Glomerular visceral epithelial cell (primary cell): ENCODE data around the gene TCEA2.

Experiments used
- DNase-seq: peaks from one replicate; pipeline ENCODE4 v3.0.0-alpha.2; 2016; ENCODE audit errors: extremely low spot score

TCEA2 gene

DNA sequence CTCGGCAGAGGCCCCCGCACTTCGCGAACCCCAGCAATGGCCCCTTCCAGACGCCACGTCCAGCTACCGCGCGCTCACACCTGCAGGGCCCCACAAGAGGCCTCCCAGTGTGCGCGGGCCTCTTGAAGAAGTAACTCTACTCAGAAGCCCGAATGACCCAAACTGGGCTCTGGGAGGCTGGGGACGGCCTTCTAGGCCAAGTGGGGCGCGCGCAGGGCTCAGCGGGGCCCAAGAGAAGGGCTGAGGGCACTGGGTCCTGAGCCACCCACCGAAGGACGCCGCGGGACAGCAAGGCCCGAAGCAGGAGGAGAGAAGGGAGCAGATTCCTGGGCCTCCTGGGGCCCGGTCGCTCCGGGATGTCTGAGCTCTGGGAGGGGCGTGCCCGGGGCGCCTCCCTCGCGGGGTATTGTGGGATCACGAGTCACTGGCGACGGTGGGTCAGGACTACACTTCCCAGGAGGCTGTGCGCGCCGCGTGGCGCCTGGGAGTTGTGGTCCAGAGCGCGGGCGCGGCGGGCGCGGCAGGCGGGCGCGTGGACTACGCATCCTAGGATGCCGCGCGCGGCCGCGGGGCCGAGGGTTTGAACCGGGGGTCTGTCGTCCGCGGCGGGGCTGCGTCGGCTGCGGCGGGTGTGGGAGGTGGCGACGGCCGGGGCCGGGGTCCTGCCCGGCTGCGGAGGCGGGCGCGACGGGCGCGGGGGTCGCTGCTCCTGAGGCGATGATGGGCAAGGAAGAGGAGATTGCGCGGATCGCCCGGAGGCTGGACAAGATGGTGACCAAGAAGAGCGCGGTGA is at the start of gene TCEA2:
TSS of gene TCEA2 (plus strand) at position 603 of the 793 bp plus-strand sequence. CDS start at position 718, 115 bp downstream.
- peak; percentile 96 for DNase-seq

DNA sequence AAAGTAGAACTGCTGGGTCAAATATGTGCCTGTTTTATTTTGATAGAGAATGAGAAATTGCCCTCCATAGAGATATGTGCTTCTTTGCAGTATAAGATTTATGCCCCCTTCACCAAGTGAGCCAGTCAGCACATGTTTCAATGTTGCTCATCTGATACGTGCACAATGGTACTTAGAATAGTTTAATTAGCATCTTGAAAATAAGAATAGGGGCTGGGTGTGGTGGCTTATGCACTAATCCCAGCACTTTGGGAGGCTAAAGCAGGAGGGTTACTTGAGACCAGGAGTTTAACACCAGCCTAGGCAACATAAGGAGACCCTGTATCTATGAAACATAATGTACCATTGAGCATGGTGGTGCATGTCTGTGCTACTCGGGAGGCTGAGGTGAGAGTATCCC is 47.4 kb upstream of the TCEA2 start:
- DNase-seq: no peak

DNA sequence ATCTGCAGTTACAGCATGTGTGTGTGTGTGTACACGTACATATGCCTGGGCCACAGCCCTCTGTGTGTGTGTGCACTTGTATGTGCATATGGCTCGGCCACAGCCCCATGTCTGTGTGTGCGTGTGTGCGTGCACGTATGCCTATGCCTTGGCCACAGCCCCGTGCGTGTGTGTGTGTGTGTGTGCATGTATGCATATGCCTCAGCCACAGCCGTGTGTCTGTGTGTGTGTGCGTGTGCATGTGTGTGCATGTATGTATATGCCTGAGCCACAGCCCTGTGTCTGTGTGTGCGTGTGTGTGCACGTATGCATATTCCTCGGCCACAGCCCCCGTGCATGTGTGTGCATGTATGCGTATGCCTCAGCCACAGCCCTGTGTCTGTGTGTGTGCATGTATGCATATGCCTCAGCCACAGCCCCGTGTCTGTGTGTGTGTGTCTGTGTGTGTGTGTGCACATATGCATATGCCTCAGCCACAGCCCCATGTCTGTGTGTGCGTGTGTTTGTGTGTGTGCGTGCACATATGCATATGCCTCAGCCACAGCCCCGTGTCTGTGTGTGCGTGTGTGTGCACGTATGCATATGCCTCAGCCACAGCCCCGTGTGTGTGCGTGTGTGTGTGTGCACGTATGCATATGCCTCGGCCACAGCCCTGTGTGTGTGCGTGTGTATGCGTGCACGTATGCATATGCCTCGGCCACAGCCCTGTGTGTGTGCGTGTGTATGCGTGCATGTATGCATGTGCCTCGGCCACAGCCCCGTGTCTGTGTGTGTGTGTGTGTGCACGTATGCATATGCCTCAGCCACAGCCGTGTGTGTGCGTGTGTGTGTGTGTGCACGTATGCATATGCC is 41.6 kb upstream of the TCEA2 start:
- no peak for DNase-seq

DNA sequence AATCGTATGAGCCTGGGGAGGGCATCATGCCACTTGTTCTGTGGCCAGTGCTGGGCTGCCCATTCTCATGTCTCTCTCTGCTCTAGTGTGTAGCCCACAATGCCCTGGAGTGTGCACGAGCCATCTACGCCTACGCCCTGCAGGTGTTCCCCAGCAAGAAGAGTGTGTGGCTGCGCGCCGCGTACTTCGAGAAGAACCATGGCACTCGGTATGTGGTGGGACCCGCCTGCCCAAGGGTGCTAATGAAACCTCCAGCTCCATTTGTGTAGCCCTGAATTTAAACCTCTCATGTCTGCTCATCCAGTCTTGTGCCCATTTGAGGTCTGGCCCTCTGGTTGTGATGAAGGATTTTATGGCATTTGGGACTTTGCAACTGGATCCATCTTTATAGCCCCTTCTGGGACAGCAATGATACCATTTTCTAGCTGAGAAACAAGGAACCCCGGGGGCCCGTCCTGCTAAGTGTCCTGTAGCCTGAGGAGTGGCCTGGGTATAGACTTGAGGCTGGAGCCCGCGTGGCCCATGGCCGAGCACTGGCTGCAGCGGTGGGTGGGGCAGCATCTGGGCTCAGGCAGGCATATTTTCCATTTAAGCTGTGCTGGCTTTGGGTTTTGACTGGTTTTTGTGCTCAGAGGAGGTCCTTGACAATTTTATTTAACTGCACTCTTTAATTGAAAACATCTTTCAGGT is 40.2 kb upstream of the TCEA2 start:
- DNase-seq: no peak

DNA sequence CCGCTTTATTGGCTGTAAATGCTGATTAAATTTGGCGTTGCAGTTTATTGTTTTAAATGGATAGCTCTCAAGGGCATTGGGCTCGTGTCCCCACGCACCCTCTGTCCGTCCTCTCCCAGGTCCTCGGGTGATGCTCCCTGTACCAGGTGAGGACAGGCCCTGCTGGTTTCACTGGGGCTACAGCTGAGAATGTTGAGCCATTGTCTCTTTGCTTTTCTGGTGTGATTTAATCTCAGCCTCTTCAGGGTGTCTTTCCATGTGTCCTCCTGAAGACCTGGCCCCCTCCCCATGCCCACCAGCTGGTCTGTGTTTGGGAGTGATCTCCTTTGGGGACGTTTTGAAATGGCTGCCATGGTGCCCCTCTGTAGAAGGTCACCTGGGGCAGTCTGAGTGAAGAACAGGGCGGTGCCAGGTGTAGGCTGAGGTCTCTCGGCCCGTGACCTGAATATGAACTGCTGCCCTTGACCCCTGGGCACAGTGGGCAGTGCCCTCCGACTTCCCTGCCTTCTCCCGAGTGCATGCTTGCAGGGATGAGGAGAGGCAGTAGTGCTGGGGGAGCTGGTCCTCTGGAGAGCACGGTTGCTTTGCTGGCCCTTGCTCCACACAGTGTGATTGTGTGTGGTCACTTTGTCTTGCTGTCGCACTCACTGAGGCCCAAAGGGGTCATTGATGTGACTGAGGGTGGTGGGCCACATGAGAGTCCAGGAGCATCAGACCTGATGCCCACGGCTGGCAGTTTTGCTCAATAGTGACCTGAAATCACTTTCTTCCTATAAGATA is 39.4 kb upstream of the TCEA2 start:
- no peak for DNase-seq

DNA sequence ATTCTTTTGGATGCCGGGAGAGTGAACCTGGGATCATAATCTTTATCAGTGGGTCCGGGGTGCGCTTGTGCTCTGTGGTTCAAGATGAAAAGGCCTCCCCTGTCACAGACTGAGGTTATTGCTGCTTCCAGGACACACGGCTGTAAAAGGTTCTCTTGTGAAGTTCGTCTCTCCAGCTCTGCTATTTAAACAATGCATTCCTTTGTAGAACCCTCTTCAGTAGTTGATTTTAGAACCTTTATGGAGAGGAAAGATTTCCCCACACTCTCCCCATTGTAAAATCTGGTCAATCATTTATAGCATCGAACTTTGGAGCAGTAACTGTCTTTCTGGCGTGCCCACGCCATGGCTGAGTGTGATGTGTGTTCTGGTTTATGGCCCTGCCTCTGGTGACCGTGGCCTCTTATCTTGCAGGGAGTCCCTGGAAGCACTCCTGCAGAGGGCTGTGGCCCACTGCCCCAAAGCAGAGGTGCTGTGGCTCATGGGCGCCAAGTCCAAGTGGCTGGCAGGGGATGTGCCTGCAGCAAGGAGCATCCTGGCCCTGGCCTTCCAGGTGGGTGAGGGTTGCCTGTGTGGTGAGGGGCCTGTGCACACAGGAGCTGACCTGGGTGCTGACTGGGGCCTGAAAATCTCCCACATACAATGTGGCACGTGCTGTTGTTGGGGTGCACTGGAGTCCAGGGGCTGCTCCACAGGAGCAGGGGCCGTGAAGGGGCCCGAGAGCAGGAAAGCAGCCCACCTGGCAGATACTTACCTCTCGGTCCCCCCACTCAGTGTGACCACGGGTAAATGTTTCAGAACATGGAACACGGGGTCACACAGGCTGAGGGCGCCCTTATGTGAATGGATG is 38.6 kb upstream of the TCEA2 start:
- no peak for DNase-seq

DNA sequence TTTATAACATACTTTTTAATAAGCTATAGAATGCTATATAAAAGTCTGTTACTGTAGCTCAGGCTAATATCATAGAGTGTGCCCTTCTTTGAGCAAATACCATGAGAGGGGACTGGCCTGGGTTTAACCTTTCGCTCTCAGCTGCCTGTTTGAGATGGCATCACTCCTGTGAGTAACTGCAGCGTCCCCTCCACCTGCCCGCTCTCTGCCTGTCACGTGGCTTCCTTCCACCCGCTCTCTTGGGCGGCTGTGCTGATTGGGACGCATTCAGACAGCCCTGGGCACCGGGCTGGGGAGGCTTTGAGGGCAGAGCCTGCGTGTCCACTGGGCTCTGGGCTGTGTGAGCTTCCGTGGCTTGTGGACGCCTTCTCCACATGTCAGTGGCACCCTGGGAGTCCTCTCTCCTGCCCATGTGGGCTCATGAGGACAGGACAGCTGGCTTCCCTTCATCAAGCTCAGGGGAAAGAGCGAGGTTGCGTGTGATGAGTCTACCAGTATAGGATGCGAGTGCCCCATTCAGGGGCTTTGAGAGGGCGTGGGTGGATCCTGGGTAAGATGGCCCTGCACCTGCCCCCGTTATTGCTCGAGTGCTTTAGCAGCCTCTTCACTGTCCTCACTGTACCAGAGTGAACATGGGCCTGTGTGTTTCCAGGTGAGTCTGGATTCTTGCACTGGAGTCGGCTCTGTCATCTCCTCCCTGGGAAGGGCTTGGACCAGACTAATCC is 37.7 kb upstream of the TCEA2 start:
- no peak for DNase-seq

DNA sequence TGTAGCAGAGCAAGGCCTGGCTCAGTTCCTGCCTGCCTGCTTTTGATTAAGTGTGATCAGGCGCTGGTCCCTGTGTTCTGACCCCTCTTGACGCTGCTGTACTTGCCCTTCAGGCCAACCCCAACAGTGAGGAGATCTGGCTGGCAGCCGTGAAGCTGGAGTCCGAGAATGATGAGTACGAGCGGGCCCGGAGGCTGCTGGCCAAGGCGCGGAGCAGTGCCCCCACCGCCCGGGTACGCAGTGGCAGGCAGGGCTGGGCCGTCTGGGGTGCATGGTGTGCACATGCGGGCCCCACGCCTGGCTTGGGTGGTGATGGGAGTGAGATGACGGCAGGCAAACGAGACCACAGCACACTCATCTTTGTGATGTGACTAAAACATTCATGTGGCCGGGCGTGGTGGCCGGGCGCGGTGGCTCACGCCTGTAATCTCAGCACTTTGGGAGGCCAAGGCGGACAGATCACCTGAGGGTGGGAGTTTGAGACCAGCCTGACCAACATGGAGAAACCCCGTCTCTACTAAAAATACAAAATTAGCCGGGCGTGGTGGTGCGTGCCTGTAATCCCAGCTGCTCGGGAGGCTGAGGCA is 37.1 kb upstream of the TCEA2 start:
- no peak for DNase-seq

DNA sequence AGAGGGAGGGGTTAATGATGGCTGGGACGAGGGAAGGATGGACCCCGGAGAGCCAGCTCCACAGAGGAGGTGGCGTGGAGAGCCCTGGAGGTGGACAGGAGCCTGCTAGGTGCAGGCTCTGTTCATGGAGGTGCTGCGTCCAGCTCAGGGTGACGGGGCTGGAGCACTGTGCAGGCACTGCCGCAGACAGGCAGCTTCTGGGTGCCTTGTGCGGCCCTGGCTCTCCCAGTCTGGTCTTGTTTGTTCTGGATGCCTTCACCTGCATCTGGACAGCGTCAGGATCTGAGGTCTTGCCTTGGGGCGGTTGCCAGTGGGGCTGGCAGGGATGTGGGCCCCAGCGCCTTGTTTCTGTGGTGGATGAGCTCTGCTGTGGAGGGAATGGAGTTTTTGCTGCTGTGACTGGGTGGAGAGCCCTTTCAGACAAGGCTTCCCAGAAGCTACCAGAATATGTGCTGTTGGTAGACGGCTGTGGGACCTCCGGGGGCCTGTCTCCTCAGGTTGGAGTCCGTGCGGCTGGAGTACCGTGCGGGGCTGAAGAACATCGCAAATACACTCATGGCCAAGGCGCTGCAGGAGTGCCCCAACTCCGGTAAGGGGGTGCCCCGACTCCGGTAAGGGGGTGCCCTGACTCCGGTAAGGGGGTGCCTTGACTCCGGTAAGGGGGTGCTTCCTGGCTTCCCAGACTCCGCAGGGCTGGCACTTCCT is 34.9 kb upstream of the TCEA2 start:
- no peak for DNase-seq

DNA sequence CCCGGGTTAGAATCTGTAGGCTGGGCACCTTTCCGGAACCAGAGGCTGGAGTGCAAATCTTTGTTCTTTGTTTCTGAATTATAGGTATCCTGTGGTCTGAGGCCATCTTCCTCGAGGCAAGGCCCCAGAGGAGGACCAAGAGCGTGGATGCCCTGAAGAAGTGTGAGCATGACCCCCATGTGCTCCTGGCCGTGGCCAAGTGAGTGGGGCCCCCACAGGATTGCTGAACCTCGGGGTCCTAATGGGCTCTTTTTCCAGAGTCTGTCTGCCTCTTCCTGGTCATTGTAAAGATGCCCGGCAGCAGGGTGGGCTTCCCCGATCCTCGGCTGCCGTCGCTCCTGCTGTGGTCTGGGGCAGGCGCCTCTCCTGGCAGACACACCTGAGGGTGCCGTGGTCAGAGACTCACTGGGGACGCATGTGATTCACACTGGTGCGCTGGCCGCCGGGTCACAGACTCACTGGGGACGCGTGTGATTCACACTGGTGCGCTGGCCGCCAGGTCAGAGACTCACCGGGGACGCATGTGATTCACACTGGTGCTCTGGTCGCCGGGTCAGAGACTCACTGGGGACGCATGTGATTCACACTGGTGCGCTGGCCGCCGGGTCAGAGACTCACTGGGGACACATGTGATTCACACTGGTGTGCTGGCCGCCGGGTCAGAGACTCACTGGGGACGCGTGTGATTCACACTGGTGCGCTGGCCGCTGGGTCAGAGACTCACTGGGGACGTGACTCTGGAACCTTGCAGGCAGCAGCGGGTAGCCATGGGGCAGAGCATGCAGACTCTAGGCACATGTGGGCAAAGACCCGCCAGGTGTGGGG is 33.5 kb upstream of the TCEA2 start:
- no peak for DNase-seq

DNA sequence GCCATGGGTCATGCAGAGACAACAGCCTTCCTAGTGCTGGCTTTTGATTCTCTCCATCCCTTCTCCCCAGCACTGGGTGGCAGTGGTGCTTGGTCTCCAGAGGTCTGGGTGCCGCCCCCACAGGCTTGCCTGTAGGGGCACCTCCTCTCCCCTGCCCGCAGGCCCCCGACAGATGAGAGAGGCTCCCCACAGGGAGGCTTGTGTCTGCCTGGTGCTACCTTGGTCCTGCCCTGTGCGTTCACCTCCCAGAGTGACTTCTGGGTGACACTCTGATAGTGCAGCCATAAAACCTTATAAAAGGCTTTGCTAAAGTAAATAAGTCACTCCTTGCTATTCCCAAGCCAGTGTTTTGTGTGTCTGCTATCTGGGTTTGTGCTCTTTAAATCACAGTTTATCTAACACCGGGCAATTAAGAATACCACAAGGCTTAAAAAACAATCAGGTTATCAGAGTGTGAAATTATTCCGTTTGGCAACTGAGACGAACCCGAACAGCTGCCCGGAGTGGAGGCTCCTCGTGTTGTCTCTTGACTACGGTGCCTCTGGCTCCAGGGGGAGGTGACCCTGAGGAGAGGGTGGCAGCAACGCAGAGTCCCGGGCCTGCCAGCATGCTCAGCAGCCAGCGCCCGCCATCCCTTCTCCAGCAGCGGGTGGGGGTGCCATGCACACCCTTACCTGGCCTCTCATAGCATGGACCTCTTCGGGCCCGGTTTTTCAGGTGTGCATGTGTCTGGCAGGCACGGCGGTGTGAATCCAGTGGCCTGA is 32.4 kb upstream of the TCEA2 start:
- DNase-seq: no peak

DNA sequence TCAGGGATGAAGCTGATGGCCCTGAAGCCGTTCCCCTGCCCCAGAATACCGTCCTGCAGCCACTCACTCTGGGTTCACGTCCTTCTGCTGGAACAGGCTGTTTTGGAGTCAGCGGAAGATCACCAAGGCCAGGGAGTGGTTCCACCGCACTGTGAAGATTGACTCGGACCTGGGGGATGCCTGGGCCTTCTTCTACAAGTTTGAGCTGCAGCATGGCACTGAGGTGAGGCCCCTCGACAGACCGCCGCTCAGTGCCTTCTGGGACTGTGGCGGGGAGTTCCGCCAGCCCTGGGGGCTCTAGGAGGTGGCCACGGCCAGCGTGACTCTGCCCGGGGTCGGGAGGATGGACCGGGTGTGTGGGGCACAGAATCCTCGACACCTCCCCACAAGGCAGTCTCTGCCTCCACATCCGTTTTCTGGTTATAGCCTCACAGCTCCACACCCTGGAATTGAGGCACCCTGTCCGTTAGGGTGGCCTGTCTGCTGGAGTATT is 31.1 kb upstream of the TCEA2 start:
- DNase-seq: no peak

DNA sequence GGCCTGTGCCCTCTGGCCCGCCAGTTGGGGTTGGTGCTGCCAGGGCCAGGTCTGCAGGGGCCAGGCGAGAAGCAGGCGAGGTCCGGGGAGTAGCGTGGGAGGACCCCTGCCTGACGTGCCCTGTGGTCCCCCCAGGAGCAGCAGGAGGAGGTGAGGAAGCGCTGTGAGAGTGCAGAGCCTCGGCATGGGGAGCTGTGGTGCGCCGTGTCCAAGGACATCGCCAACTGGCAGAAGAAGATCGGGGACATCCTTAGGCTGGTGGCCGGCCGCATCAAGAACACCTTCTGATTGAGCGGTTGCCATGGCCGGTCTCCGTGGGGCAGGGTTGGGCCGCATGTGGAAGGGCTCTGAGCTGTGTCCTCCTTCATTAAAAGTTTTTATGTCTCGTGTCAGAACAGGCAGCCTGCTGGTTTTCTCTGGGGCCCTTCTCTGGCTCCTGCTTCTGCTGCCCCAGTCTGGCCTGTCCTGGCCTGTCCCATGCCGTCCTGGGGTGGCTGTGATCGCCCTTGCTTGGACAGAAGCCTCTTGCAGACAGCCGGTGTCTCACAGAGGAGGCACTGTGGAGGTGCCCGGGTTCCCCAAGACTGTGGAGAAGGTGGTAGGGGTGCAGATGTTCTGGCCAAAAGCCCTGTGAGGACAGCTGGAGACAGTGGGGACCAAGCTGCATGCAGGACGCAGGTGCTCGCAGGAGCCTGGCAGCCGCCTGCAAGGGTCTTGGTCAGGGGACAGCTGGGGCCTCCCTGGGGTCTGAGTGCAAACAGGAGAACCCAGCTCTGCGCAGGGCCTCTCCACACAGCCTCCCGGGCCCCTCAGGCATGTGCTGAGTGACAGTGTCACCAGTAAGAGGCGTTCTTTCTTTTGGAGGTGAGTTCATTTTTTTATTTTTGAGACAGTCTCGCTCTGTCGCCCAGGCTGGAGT is 30.0 kb upstream of the TCEA2 start:
- DNase-seq: no peak

DNA sequence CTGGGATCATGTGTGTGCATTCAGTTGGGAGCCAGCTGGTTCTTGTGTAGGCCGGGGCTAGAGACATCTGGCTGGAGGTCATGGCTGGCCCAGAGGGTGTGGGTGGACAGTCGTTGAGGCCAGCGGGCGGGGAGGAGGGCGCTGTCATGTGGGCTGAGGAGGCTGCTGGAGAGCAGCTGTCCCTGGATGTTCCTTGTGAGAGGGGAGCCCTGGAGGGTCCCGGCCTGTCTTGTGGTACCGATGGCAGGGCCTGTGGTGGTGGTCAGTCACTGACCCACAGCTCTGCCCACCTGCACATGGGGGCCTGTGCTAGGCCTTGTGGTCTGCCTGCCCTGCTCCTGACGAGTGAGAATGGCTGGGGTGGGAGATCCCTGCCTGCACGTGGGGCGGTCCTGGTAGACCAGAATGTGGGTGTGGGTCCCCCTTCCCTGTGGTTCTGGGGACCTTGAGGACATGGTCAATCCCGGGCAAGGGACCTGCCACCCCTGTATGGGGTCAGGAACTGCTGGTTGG is 29.0 kb upstream of the TCEA2 start:
- no peak for DNase-seq

DNA sequence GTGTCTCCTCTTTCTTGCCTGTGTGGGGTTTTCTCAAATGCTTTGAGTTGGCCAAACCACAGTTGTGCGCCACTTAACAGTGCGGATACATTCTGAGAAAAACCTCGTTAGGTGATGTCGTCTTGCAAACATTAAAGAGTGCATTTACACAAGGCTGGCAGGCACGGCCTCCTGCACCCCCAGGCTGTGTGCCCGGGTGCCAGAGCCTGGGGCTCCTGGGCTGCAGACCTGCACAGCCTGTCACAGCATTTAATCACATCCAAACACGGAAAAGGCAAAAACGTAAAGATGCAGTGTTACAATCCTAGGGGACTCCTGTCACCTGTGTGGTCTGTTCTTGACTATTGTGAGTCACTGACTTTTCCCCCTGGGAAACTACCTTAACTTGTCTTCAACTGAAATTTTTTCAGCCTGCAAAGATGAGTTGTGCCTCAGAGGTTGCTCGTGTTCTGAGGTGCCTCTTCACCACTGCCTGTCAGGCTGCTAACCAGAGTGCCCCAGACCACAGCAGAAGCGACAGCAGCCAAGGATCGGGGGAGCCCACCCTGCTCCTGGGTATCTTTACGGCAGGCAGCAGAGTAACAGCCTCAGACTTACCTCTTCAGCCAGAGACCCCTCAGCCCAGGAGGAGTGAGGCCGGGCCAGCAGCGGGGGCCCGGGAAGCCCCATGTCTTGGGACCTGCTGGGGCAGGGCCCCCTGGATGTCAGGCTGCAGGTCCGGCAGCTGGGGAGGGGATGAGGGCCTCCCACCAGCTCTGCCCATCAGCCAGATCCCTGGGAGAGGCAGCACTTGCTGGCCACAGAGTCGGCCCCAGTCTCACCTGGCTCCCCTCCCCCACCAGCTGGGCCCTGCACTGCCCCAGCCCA is 27.7 kb upstream of the TCEA2 start:
- no peak for DNase-seq
